SIG-M5 (cell line): ENCODE data around the gene CSRNP3.

Experiments used
- DNase-seq: peaks from one replicate; lab custom pipeline; 2025; lab: John Stamatoyannopoulos, UW

The CSRNP3 gene

DNA sequence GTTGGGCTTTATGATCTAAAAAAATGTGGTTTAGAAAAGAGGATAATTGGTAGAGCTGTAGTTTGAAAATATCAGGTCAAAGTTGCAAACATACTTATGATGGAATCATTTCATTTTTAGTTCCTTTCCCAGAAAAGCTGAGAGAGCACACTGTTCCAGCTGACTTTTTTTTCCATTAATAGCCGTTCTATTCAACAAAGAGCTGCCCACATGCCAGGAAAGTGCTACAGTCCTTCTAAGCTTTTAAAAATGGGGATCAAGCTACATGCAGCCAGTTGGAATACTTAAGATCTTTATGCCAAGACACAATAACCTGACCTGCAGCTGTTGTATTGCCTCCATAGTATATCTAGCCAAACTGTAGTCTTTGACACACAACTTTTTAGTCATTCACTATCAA is 213.0 kb downstream of the CSRNP3 start:
- DNase-seq = no peak

GRCh38 chr2:165686800-165687199 is 217.3 kb downstream of the CSRNP3 start:
- no peak for DNase-seq

- no peak for DNase-seq
Observed at GRCh38 chr2:165687426-165688002, 218.0 kb downstream of the CSRNP3 start.

GRCh38 chr2:165691615-165692014 is 222.1 kb downstream of the CSRNP3 start:
- DNase-seq = no peak

DNA sequence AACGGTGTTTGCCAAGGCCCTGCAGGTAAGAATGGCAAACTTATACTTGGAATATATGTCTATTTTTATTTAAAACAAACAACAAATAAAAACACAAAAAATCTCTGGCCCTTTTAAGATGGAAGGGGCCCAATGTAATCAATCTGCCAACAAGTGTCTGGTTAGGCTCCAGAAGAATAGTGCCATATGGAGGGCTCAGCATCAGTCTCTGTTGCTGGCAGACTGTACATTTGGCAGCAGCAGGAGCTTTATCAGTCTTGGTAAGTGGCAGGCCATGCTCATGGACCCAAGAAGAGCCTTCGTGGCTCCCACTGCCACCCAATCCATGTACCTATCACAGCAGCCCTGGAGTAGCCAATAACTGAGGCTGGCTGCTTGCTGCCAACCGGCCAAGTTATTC is 223.4 kb downstream of the CSRNP3 start:
- no peak for DNase-seq

DNA sequence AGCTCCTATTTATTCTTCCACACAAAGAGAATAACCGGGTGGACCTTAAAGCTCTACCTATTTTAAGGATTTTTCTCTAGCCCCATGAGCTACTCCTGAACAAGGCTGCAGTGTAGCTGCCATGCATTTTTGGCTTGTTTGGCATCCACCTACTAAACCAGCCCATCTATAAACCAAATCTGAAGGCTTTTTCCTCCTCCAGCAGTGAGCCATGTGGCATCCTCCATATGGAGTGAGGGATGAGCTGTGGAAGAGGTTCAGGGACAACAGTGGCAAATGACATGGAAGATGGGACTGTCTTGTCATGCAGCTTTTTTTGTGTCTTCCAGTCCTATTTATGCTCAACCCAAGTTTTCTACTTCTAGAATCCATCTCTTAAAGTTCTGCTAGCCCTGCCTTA is 224.3 kb downstream of the CSRNP3 start:
- no peak for DNase-seq

DNA sequence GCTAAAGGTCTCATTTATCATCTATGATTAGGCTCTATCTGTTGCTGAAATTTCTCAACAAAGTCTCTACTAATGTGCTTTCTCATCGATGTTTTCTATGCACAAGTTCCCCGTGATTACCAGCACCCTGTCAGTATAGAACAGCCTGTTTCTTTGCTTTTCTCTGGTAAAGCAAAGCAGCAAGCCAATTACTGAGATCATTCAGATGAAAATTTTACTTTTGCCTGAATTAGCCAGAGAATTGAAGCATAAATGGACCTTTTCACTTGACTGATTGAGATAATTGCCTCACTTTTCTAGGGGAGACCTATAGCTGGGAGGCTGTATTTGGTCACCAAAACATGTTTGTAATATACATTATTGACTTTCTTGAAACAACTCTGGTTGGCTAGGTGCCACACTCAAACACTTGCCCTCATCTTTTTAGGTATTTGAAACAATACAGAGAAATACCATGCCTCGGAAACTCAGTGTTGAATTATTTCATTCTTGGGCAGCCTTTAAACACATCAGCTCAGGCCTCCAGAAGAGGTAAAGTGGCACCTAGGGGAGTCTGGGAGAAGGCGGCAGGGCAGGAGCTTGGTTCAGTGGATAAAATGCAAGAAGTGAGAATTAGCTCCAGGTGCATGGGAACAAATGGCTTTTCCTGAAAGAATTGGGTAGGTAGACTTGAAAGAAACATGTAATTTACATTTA is 228.4 kb downstream of the CSRNP3 start:
- DNase-seq = no peak

- no peak for DNase-seq
Observed at GRCh38 chr2:165698444-165698884, 229.0 kb downstream of the CSRNP3 start.

GRCh38 chr2:165699946-165700345 is 230.4 kb downstream of the CSRNP3 start:
- DNase-seq = no peak

GRCh38 chr2:165700531-165700930 is 231.0 kb downstream of the CSRNP3 start:
- DNase-seq = no peak

GRCh38 chr2:165701147-165701546 is 231.6 kb downstream of the CSRNP3 start:
- DNase-seq = no peak

GRCh38 chr2:165706960-165707487 is 237.5 kb downstream of the CSRNP3 start:
- no peak for DNase-seq

- no peak for DNase-seq
Observed at GRCh38 chr2:165716091-165716490, 246.6 kb downstream of the CSRNP3 start.

DNA sequence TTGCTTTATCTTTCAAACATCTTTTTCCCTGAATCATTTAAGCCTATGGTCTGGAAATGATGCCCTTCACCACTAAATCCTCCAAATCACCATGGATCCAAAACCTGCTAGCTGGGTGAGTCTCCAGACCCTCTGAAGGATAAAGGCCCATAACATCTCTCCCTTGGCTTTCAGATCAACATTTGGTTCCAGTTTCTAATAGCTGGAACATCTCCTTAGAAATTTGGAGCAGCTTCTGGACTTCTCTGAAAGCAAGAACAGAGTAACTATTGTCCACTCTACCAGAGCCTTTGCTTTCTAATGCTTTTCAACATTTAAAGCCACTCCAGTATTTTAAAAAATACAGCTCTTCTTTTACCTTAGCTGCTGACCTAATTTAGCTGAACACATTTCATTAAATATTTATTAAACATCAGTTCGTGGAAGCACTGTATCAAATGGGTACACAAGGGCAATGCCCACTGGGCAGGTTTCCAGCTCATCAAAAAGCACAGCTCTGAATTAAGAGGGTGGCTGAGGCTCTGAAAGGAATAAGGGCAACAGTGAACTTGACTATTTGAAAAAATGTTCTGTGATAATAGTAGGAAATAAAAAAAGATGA is 249.2 kb downstream of the CSRNP3 start:
- no peak for DNase-seq

DNA sequence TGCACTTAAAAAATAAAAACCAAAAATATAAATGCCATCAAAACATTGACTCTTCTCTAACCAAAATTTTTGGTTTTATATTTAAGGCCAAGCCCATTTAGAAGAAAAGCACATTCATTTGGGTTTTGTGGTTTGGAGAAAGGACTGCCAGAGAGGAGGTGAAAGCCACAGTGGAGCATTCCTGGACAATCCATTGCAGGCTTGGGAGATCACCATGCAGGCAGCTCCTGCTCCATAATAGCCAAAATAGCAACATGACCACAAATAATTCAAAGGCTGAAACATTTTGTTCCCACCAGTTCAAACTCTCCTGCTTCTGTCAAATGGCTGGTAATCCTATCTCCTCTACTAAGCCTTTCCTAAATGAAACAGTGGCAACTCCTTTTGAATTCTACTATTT is 251.0 kb downstream of the CSRNP3 start:
- no peak for DNase-seq

- no peak for DNase-seq
Observed at GRCh38 chr2:165725421-165725820, 255.9 kb downstream of the CSRNP3 start.
